Gastroesophageal sphincter (tissue), 4 donors: Measurements from ENCODE around the gene DNAH7. TPM values are rescaled to one million over a fixed set of nuclear protein-coding genes. Genes with fewer than 3 reads are reported as not detected.

Experiments used
- ATAC-seq: fragments of 150-250 bp; one replicate; pipeline ENCODE4 v1.9.1; 2016; ENCODE audit warnings: mild to moderate bottlenecking, moderate library complexity
- H3K27ac ChIP-seq, 4 donors: fragments of 200-600 bp; sonication (generic) in 3 of 4; 1 replicate in 3 of 4; 2 replicates in 1 of 4; pipeline ENCODE4 v1.5.1; 2016 to 2019
- H3K27me3 ChIP-seq: fragments of 200-600 bp; sonication (generic); one replicate; pipeline ENCODE4 v1.5.1; 2019
- H3K36me3 ChIP-seq, 2 donors: fragments of 200-600 bp; sonication (generic); one replicate each; pipeline ENCODE4 v1.5.1; 2019; ENCODE audit warnings: control low read depth in 1 of 2
- H3K4me1 ChIP-seq, 3 donors: fragments of 200-600 bp; sonication (generic); 1 replicate in 2 of 3; 2 replicates in 1 of 3; pipeline ENCODE4 v1.5.1; 2016 to 2019; ENCODE audit warnings: control low read depth in 2 of 3
- H3K4me3 ChIP-seq, 2 donors: fragments of 200-600 bp; sonication (generic); one replicate each; pipeline ENCODE4 v1.5.1; 2019; ENCODE audit warnings: mild to moderate bottlenecking in 1 of 2, moderate library complexity in 1 of 2
- H3K9me3 ChIP-seq, 3 donors: fragments of 200-600 bp; sonication (generic); one replicate each; pipeline ENCODE4 v1.5.1; 2017 to 2019; ENCODE audit warnings: control low read depth in 2 of 3
- CTCF ChIP-seq, 4 experiments: fragments of 200-600 bp in 2 of 4; fragments of 450-650 bp in 2 of 4; sonication (generic) in 1 of 4; IDR thresholded peaks; one replicate each; pipeline ENCODE4 v1.5.1; 2017 to 2019; ENCODE audit warnings: antibody characterized with exemption in 4 of 4, mild to moderate bottlenecking in 2 of 4, moderate library complexity in 2 of 4
- EP300 ChIP-seq: sonication (generic); formaldehyde crosslinking; IDR thresholded peaks from one replicate; pipeline ENCODE4 v1.6.1; 2017; ENCODE audit warnings: antibody characterized with exemption, mild to moderate bottlenecking
- POLR2A ChIP-seq, 2 donors: fragments of 450-650 bp; IDR thresholded peaks; one replicate each; pipeline ENCODE4 v1.6.1; 2017; ENCODE audit warnings: antibody characterized with exemption in 2 of 2, mild to moderate bottlenecking in 2 of 2, moderate library complexity in 1 of 2
- POLR2AphosphoS5 ChIP-seq: sonication (generic); formaldehyde crosslinking; IDR thresholded peaks from one replicate; pipeline ENCODE4 v1.6.1; 2017; ENCODE audit warnings: antibody characterized with exemption
- WGBS, 2 donors: methylation state at CpG; one replicate each; pipeline ENCODE4 v1.1.5; 2018; ENCODE audit warnings: low coverage in 1 of 2; 5-methylcytosine and 5-hydroxymethylcytosine counted together
- total RNA-seq, 4 donors: library from RNA; depleted of rRNA; stranded (reverse); fragments of >200 nt; gene quantifications; one replicate each; pipeline ENCODE4 v1.1.0, GENCODE V29; 2016

DNAH7 gene
- total RNA-seq, 4 donors from 2014 or later = 0.40 to 1.3 (median 0.65) TPM

- Histone ChIP-seq H3K36me3 (no peaks in the 10 kb centered on the region), H3K27ac (no peak overlapping the region), H3K4me3 (no peak overlapping the region), H3K27me3 (no peaks in the 10 kb centered on the region), H3K4me1 (no peaks in the 10 kb centered on the region), H3K9me3 (no peaks in the 10 kb centered on the region)
- ATAC-seq = no peak
- TF ChIP-seq POLR2A (IDR thresholded peaks at IDR 0.05) = no peak
- no peak for TF ChIP-seq CTCF (IDR thresholded peaks at IDR 0.05)
- TF ChIP-seq POLR2AphosphoS5 = no peak
- TF ChIP-seq EP300 = no peak
- 74 to 75% methylated on average over 7 of the region's 7 CpGs for WGBS, 2 donors
Measured at GRCh38 chr2:196086517-196087368, 18.1 kb upstream of the DNAH7 start.

GRCh38 chr2:196083601-196084000, 15.0 kb upstream of the DNAH7 start:
- WGBS, 2 donors = no CpG with 5 or more reads among the region's 5 CpGs
- no peak for ATAC-seq
- Histone ChIP-seq H3K36me3 (no peaks in the 10 kb centered on the region), H3K4me1 (no peaks in the 10 kb centered on the region), H3K27ac (no peak overlapping the region), H3K4me3 (no peak overlapping the region), H3K9me3 (no peaks in the 10 kb centered on the region), H3K27me3 (no peaks in the 10 kb centered on the region)
- TF ChIP-seq POLR2AphosphoS5 (no peak), EP300 (no peak), POLR2A (IDR thresholded peaks at IDR 0.05) (no peak), CTCF (IDR thresholded peaks at IDR 0.05) (no peak)

- no peaks in the 10 kb centered on the region for H3K9me3 ChIP-seq
- TF ChIP-seq POLR2AphosphoS5 (no peak), CTCF (IDR thresholded peaks at IDR 0.05) (no peak), POLR2A (IDR thresholded peaks at IDR 0.05) (no peak), EP300 (no peak)
- no peak overlapping the region for H3K4me3 ChIP-seq
- ATAC-seq = no peak
- no peaks in the 10 kb centered on the region for H3K36me3 ChIP-seq
- H3K27me3 ChIP-seq = no peaks in the 10 kb centered on the region
- WGBS, 2 donors = 36 to 61% methylated on average over 2 of the region's 2 CpGs
- no peak overlapping the region for H3K27ac ChIP-seq
- H3K4me1 ChIP-seq = no peaks in the 10 kb centered on the region
Measured at GRCh38 chr2:196080526-196080925, 11.9 kb upstream of the DNAH7 start.

GRCh38 chr2:196079052-196079451, 10.4 kb upstream of the DNAH7 start:
- TF ChIP-seq EP300 = no peak
- Histone ChIP-seq H3K27me3 (no peaks in the 10 kb centered on the region), H3K36me3 (no peaks in the 10 kb centered on the region), H3K4me3 (no peak overlapping the region), H3K27ac (no peak overlapping the region), H3K4me1 (no peaks in the 10 kb centered on the region), H3K9me3 (no peaks in the 10 kb centered on the region)
- ATAC-seq = no peak
- WGBS, 2 donors = 36 to 91% methylated on average over 1 of the region's 1 CpG

- TF ChIP-seq POLR2AphosphoS5 (no peak), CTCF (IDR thresholded peaks at IDR 0.05) (no peak), EP300 (no peak), POLR2A (IDR thresholded peaks at IDR 0.05) (no peak)
- WGBS, 2 donors = 55 to 67% methylated on average over 1 to 2 of the region's 2 CpGs
- no peaks in the 10 kb centered on the region for H3K27me3 ChIP-seq
- no peak overlapping the region for H3K27ac ChIP-seq
- no peaks in the 10 kb centered on the region for H3K4me1 ChIP-seq
- H3K4me3 ChIP-seq = no peak overlapping the region
- no peaks in the 10 kb centered on the region for H3K36me3 ChIP-seq
- no peak for ATAC-seq
- H3K9me3 ChIP-seq = no peaks in the 10 kb centered on the region
Measured at GRCh38 chr2:196077821-196078220, 9.2 kb upstream of the DNAH7 start.
